HepG2 (cell line): ENCODE results near the gene KIF6.

Source experiments
- KDM4B ChIP-seq: sonication (generic); formaldehyde crosslinking; IDR thresholded peaks from 2 replicates; pipeline ENCODE4 v1.4.0; 2020; ENCODE audit warnings: missing genetic modification reagents
- NFATC3 ChIP-seq: sonication (generic); formaldehyde crosslinking; IDR thresholded peaks from 2 replicates; pipeline ENCODE4 v1.5.1; 2020; ENCODE audit warnings: mild to moderate bottlenecking, missing genetic modification reagents
- RNF2 ChIP-seq: fragments of 450-650 bp; conservative IDR thresholded peaks from 2 replicates; pipeline ENCODE4 v1.6.1; 2016; ENCODE audit warnings: low read depth
- ZSCAN12 ChIP-seq: sonication (generic); formaldehyde crosslinking; IDR thresholded peaks from 2 replicates; pipeline ENCODE4 v1.9.0; 2021; ENCODE audit warnings: mild to moderate bottlenecking, missing genetic modification reagents
- TF ChIP-seq, protein P1 (sequence below): sonication (generic); formaldehyde crosslinking; IDR thresholded peaks from 2 replicates; pipeline ENCODE4 v1.5.0; 2020; ENCODE audit warnings: mild to moderate bottlenecking, missing genetic modification reagents, moderate library complexity
- TF ChIP-seq, protein P2 (sequence below): IDR thresholded peaks from 2 replicates; pipeline ENCODE4 v1.6.1; 2012; ENCODE audit warnings: inconsistent platforms

DNA sequence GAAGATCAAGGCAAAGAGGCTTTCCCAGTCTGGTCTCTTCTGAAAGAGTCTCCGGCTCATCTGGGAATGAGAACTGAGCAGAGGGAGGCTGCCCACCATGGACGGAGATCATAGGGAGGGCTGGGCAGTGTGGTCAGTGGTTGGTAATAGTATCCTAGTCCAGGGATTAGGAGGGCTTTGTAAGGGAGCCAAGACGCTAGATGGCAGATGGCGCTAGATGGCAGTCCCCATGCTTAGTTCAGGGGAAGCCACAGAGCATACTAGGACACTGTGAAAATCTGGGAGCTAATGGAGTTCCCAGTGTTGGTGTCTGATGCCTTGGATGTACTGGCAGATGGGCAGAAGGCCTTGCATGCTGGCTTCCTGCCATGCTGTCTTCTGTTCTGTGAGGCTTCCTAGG lies 45.2 kb upstream of the KIF6 start:
- TF ChIP-seq, protein P1, sequence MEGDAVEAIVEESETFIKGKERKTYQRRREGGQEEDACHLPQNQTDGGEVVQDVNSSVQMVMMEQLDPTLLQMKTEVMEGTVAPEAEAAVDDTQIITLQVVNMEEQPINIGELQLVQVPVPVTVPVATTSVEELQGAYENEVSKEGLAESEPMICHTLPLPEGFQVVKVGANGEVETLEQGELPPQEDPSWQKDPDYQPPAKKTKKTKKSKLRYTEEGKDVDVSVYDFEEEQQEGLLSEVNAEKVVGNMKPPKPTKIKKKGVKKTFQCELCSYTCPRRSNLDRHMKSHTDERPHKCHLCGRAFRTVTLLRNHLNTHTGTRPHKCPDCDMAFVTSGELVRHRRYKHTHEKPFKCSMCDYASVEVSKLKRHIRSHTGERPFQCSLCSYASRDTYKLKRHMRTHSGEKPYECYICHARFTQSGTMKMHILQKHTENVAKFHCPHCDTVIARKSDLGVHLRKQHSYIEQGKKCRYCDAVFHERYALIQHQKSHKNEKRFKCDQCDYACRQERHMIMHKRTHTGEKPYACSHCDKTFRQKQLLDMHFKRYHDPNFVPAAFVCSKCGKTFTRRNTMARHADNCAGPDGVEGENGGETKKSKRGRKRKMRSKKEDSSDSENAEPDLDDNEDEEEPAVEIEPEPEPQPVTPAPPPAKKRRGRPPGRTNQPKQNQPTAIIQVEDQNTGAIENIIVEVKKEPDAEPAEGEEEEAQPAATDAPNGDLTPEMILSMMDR, result no peak
- TF ChIP-seq ZSCAN12 (CRISPR knock-in tag) (no peak), RNF2 (no peak), NFATC3 (no peak), KDM4B (CRISPR knock-in tag) (no peak)
- TF ChIP-seq, protein P2, sequence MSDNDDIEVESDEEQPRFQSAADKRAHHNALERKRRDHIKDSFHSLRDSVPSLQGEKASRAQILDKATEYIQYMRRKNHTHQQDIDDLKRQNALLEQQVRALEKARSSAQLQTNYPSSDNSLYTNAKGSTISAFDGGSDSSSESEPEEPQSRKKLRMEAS, result no peak
